Lung (tissue), 12 donors: ENCODE measurements around the gene WDR48. TPM values are rescaled to one million over a fixed set of nuclear protein-coding genes. Genes with fewer than 3 reads are reported as not detected.

Experiments
- ATAC-seq: fragments of 200-7000 bp; cut with Tn5 transposase; one replicate; pipeline ENCODE4 v1.9.1; 2020; ENCODE audit warnings: moderate number of reproducible peaks; ENCODE audit not compliant: insufficient read depth, low FRiP score
- DNase-seq, 3 donors: peaks; one replicate each; pipeline ENCODE4 v3.0.0-alpha.2; 2013 to 2017
- H3K27ac ChIP-seq, 2 donors: one replicate each; pipeline ENCODE4 v1.5.1; 2013; ENCODE audit warnings: mild to moderate bottlenecking in 2 of 2, moderate library complexity in 2 of 2, control low read depth in 1 of 2, inconsistent platforms in 1 of 2, low read depth in 1 of 2, low read length in 1 of 2
- H3K27me3 ChIP-seq, 3 donors: one replicate each; pipeline ENCODE4 v1.5.1; 2013; ENCODE audit warnings: low read length in 2 of 3; ENCODE audit not compliant: control insufficient read depth in 3 of 3, insufficient read depth in 3 of 3
- H3K36me3 ChIP-seq, 4 donors: one replicate each; pipeline ENCODE4 v1.5.1; 2013; ENCODE audit warnings: low read length in 4 of 4, mild to moderate bottlenecking in 1 of 4, moderate library complexity in 1 of 4; ENCODE audit not compliant: control insufficient read depth in 4 of 4, insufficient read depth in 4 of 4
- H3K4me1 ChIP-seq, 5 donors: one replicate each; pipeline ENCODE4 v1.5.1; 2013; ENCODE audit warnings: low read length in 5 of 5, mild to moderate bottlenecking in 2 of 5, moderate library complexity in 1 of 5; ENCODE audit not compliant: control insufficient read depth in 5 of 5, insufficient read depth in 5 of 5
- H3K4me3 ChIP-seq: one replicate; pipeline ENCODE4 v1.5.1; 2013; ENCODE audit warnings: mild to moderate bottlenecking, control low read depth, moderate library complexity
- H3K9ac ChIP-seq, 2 donors: one replicate each; pipeline ENCODE4 v1.5.1; 2013; ENCODE audit warnings: low read length in 2 of 2, control low read depth in 1 of 2; ENCODE audit not compliant: insufficient read depth in 1 of 2
- H3K9me3 ChIP-seq, 4 donors: one replicate each; pipeline ENCODE4 v1.5.1; 2013; ENCODE audit warnings: low read length in 3 of 4, mild to moderate bottlenecking in 1 of 4, moderate library complexity in 1 of 4; ENCODE audit not compliant: control insufficient read depth in 4 of 4, insufficient read depth in 3 of 4
- CTCF ChIP-seq: IDR thresholded peaks from 2 replicates; pipeline ENCODE4 v1.5.1; 2012; ENCODE audit warnings: mild to moderate bottlenecking; ENCODE audit errors: control extremely low read depth, extremely low read depth
- WGBS, 2 donors: extraction: QIAGEN DNeasy Blood & Tissue Kit; methylation state at CpG; one replicate each; pipeline ENCODE4 v1.1.7; 2013; 5-methylcytosine and 5-hydroxymethylcytosine counted together
- polyA plus RNA-seq, 2 donors: library from polyadenylated mRNA; stranded (reverse); fragments of 200-250 nt; gene quantifications; one replicate each; pipeline ENCODE4 v1.2.1, GENCODE V29; 2013
- total RNA-seq, 2 donors: library from RNA; depleted of rRNA in 1 of 2; stranded (reverse); fragments of >200 nt in 1 of 2; gene quantifications; one replicate each; pipeline ENCODE4 v1.2.1, GENCODE V29; 2014 to 2021
- donor health status: control.
- donor health status: control.
- donor health status: Bipolar disorder and iron deficiency.
- donor health status: healthy.
- donor health status: DM: yes; HTN: yes; CAD: no.

Gene WDR48
- total and polyA plus RNA-seq, 4 donors, result 8.8 to 58.8 (median 18.8) TPM

GRCh38 chr3:39130026-39130425 lies 78.2 kb downstream of the WDR48 start:
- Histone ChIP-seq H3K4me1 (peaks cover 0 to 32% (median 0%) of the 10 kb centered on the region in 5 donors), H3K27ac (no peak overlapping the region), H3K9me3 (no peaks in the 10 kb centered on the region), H3K9ac (no peak overlapping the region), H3K36me3 (peaks cover 0 to 2% (median 0%) of the 10 kb centered on the region in 4 donors), H3K27me3 (no peaks in the 10 kb centered on the region), H3K4me3 (no peak overlapping the region)
- 93 to 98% methylated on average over 6 of the region's 6 CpGs for WGBS, 2 donors
- no peak for TF ChIP-seq CTCF
- no peak for ATAC-seq
- no peak for DNase-seq

- WGBS, 2 donors, result 75 to 91% methylated on average over 3 of the region's 3 CpGs
- DNase-seq, result no peak
- Histone ChIP-seq H3K4me1 (peaks cover 0 to 35% (median 0%) of the 10 kb centered on the region in 5 donors), H3K9me3 (no peaks in the 10 kb centered on the region), H3K9ac (no peak overlapping the region), H3K27ac (no peak overlapping the region), H3K27me3 (no peaks in the 10 kb centered on the region), H3K4me3 (no peak overlapping the region), H3K36me3 (peaks cover 0 to 2% (median 0%) of the 10 kb centered on the region in 4 donors)
- TF ChIP-seq CTCF, result no peak
- no peak for ATAC-seq
Observed at GRCh38 chr3:39130693-39131265, 79.0 kb downstream of the WDR48 start.

GRCh38 chr3:39132096-39133092 lies 80.6 kb downstream of the WDR48 start:
- 67 to 80% methylated on average over 11 of the region's 11 CpGs for WGBS, 2 donors
- no peak for DNase-seq
- no peak for TF ChIP-seq CTCF

More at GRCh38 chr3:39132096-39133092, 80.6 kb downstream of the WDR48 start:
- Histone ChIP-seq H3K9me3 (no peaks in the 10 kb centered on the region), H3K36me3 (peaks cover 0 to 6% (median 1%) of the 10 kb centered on the region in 4 donors), H3K4me1 (peaks cover 0 to 44% (median 0%) of the 10 kb centered on the region in 5 donors), H3K9ac (no peak overlapping the region), H3K4me3 (no peak overlapping the region), H3K27ac (peak overlapping the region in 1 of 2 donors; percentile 71), H3K27me3 (no peaks in the 10 kb centered on the region)
- ATAC-seq, result no peak
